Measurements from ENCODE around the gene PPP2R2C. TPM values are rescaled to one million over a fixed set of nuclear protein-coding genes. Genes with fewer than 3 reads are reported as not detected.

The PPP2R2C gene
- total RNA-seq, 2 donors from 2014 or later: not detected

DNA sequence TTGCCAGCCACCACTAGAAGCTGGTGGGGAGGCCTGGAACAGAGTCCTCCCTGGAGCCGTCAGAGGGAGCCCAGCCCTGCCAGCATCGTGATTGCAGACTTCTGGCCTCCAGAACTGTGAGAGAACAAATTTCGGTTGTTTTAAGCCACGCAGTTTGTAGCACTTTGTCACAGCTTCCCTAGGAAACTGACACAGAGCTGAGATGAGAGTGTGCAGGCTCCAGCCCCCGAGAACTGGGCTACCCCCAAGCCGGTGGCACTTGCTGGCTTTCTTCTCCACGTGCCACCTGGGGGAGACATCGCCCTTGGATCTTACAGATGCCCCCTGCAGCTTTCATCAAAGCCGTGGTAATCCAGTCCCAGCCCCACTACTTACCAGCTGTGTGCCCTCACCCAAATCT, 83.7 kb downstream of the PPP2R2C start:
- ATAC-seq (replicated peaks in 1 of 2): no peak

GRCh38 chr4:6387946-6388345, 84.5 kb downstream of the PPP2R2C start:
- Mint-ChIP-seq H3K9me3 (no peaks in the 10 kb centered on the region), H3K36me3 (ENCODE audit: insufficient read depth in 2 of 2) (no peaks in the 10 kb centered on the region), H3K4me1 (ENCODE audit: low read depth) (no peaks in the 10 kb centered on the region), H3K27me3 (ENCODE audit: low read depth) (peaks cover 6% of the 10 kb centered on the region), H3K27ac (no peak overlapping the region), H3K4me3 (no peak overlapping the region)
- DNase-seq (no peak), ATAC-seq (replicated peaks in 1 of 2) (no peak)

More for the DNA sequence above, 83.7 kb downstream of the PPP2R2C start:
- H3K9me3 Mint-ChIP-seq: no peaks in the 10 kb centered on the region
- H3K27me3 Mint-ChIP-seq (ENCODE audit: low read depth): peaks cover 6% of the 10 kb centered on the region
- no peaks in the 10 kb centered on the region for H3K4me1 Mint-ChIP-seq (ENCODE audit: low read depth)
- H3K36me3 Mint-ChIP-seq (ENCODE audit: insufficient read depth in 2 of 2): no peaks in the 10 kb centered on the region
- H3K4me3 Mint-ChIP-seq: no peak overlapping the region
- no peak for DNase-seq
- H3K27ac Mint-ChIP-seq: no peak overlapping the region

DNA sequence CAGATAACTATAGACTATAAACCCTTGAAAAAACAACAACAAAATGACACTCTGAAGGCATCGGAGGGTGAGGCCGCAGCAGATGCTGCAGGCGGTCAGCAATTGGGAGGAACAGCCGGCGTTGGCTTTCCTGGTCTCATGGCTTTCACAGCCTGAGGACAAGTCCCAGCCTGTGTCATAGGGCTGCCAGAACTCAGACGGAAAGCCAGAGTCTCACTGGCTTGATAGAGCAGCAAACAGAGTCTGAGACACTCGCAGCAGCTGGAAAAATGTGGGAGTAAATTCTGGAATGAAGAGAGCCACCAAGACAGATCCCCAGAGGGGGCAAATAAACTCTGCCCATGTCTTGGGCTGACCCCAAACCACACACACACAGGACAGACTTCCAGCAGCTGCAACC, 86.3 kb downstream of the PPP2R2C start:
- Mint-ChIP-seq H3K4me1 (ENCODE audit: low read depth) (no peaks in the 10 kb centered on the region), H3K27me3 (ENCODE audit: low read depth) (peaks cover 6% of the 10 kb centered on the region), H3K27ac (no peak overlapping the region), H3K4me3 (no peak overlapping the region), H3K36me3 (ENCODE audit: insufficient read depth in 2 of 2) (no peaks in the 10 kb centered on the region), H3K9me3 (no peaks in the 10 kb centered on the region)
- no peak for DNase-seq
- no peak for ATAC-seq (replicated peaks in 1 of 2)

DNA sequence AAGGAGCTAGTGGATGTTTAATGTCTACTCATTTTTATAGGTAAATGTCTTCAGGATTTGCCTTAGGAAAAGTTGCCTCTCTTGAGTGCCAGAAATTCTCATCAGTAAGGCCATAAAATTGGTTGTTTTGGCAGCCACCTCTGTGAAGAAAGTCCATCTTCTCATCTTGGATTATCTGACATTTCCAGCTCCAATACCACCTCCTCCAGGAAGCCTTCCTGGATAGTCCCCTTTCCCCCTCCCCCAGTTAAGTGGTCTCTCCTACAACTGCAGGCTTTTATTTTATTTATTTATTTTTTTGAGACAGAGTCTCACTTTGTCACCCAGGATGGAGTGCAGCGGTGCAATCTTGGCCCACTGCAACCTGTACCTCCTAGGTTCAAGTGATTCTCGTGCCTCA, 87.1 kb downstream of the PPP2R2C start:
- no peak for ATAC-seq (replicated peaks in 1 of 2)
- no peak overlapping the region for H3K4me3 Mint-ChIP-seq
- DNase-seq: no peak
- no peak overlapping the region for H3K27ac Mint-ChIP-seq
- no peaks in the 10 kb centered on the region for H3K9me3 Mint-ChIP-seq
- no peaks in the 10 kb centered on the region for H3K36me3 Mint-ChIP-seq (ENCODE audit: insufficient read depth in 2 of 2)
- peaks cover 6% of the 10 kb centered on the region for H3K27me3 Mint-ChIP-seq (ENCODE audit: low read depth)
- no peaks in the 10 kb centered on the region for H3K4me1 Mint-ChIP-seq (ENCODE audit: low read depth)

GRCh38 chr4:6384541-6384940, 87.9 kb downstream of the PPP2R2C start:
- Mint-ChIP-seq H3K36me3 (ENCODE audit: insufficient read depth in 2 of 2) (no peaks in the 10 kb centered on the region), H3K4me3 (no peak overlapping the region), H3K4me1 (ENCODE audit: low read depth) (no peaks in the 10 kb centered on the region), H3K9me3 (no peaks in the 10 kb centered on the region), H3K27me3 (ENCODE audit: low read depth) (peaks cover 6% of the 10 kb centered on the region), H3K27ac (no peak overlapping the region)
- ATAC-seq (replicated peaks in 1 of 2): no peak
- DNase-seq: no peak

- H3K36me3 Mint-ChIP-seq (ENCODE audit: insufficient read depth in 2 of 2): no peaks in the 10 kb centered on the region
- H3K4me3 Mint-ChIP-seq: no peak overlapping the region
- no peaks in the 10 kb centered on the region for H3K9me3 Mint-ChIP-seq
- H3K27ac Mint-ChIP-seq: no peak overlapping the region
- ATAC-seq (replicated peaks in 1 of 2) (no peak), DNase-seq (no peak)
- peaks cover 2% of the 10 kb centered on the region for H3K27me3 Mint-ChIP-seq (ENCODE audit: low read depth)
- no peaks in the 10 kb centered on the region for H3K4me1 Mint-ChIP-seq (ENCODE audit: low read depth)
Measured at GRCh38 chr4:6383929-6384328, 88.5 kb downstream of the PPP2R2C start.

GRCh38 chr4:6383009-6383404, 89.4 kb downstream of the PPP2R2C start:
- H3K27ac Mint-ChIP-seq: no peak overlapping the region
- H3K4me1 Mint-ChIP-seq (ENCODE audit: low read depth): no peaks in the 10 kb centered on the region
- no peaks in the 10 kb centered on the region for H3K36me3 Mint-ChIP-seq (ENCODE audit: insufficient read depth in 2 of 2)
- H3K4me3 Mint-ChIP-seq: no peak overlapping the region
- no peak for DNase-seq
- no peaks in the 10 kb centered on the region for H3K27me3 Mint-ChIP-seq (ENCODE audit: low read depth)
- ATAC-seq (replicated peaks in 1 of 2): no peak
- no peaks in the 10 kb centered on the region for H3K9me3 Mint-ChIP-seq

DNA sequence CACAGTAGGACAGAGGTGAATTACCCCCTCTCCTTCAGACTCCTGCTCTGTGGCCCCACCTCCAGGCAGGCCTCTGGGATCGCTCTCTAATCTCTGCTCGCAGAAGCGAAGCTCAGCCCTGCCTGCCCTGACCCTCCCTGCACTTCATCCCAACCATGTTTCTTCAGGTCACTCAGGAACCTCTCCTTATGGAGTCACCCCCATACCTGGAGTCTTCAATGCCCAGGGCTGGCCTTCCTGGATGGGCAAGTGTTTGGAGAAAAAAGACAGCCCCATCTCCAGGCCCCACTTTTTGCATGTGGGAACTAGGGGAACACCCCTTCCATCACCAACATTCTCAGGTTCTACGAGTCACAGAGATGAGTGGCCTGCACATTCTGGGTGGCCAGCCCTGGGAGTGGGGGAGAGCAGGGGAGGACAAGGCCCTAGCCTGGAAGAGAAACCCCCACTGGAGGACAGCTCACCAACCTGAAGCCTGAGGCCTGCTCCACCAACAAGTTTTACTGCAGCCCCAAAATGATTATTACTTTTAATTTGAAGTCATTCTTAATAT, 90.8 kb downstream of the PPP2R2C start:
- ATAC-seq (replicated peaks in 1 of 2): no peak
- H3K4me1 Mint-ChIP-seq (ENCODE audit: low read depth): no peaks in the 10 kb centered on the region
- H3K27ac Mint-ChIP-seq: no peak overlapping the region
- H3K27me3 Mint-ChIP-seq (ENCODE audit: low read depth): no peaks in the 10 kb centered on the region
- H3K9me3 Mint-ChIP-seq: no peaks in the 10 kb centered on the region
- DNase-seq: no peak
- H3K4me3 Mint-ChIP-seq: no peak overlapping the region
- H3K36me3 Mint-ChIP-seq (ENCODE audit: insufficient read depth in 2 of 2): no peaks in the 10 kb centered on the region

DNA sequence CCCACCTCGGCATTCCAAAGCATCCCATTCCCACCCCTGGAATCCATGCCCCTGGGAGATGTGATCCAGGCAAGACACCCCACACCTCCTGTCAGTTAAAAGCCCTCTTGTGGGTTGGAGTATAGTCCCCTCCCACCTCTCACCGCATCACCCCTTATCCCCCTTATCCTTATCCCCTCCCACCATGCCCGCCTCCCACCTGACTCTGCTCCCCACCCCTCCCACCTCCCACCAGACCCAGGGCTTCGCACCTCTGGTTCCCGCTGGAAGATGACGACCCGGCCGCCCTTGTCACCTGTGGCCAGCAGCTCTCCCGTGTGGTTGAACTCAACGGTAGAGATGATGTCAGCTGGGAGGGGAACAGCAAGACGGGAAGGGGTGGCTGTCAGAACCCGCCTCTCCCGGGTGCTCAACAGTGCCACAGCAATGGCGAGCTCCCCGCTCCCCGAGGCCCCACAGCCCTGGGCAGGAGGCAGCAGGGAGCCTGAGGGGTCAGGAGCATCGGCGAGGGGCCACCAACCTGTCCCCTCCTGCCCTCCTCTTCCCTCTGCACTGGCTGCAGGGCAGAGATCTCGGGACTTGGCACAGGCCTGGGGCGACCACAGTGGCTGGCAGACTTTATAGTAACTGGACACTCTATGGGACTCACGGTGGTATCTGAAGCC, 91.5 kb downstream of the PPP2R2C start:
- H3K36me3 Mint-ChIP-seq (ENCODE audit: insufficient read depth in 2 of 2): no peaks in the 10 kb centered on the region
- no peak for ATAC-seq (replicated peaks in 1 of 2)
- no peak overlapping the region for H3K4me3 Mint-ChIP-seq

DNA sequence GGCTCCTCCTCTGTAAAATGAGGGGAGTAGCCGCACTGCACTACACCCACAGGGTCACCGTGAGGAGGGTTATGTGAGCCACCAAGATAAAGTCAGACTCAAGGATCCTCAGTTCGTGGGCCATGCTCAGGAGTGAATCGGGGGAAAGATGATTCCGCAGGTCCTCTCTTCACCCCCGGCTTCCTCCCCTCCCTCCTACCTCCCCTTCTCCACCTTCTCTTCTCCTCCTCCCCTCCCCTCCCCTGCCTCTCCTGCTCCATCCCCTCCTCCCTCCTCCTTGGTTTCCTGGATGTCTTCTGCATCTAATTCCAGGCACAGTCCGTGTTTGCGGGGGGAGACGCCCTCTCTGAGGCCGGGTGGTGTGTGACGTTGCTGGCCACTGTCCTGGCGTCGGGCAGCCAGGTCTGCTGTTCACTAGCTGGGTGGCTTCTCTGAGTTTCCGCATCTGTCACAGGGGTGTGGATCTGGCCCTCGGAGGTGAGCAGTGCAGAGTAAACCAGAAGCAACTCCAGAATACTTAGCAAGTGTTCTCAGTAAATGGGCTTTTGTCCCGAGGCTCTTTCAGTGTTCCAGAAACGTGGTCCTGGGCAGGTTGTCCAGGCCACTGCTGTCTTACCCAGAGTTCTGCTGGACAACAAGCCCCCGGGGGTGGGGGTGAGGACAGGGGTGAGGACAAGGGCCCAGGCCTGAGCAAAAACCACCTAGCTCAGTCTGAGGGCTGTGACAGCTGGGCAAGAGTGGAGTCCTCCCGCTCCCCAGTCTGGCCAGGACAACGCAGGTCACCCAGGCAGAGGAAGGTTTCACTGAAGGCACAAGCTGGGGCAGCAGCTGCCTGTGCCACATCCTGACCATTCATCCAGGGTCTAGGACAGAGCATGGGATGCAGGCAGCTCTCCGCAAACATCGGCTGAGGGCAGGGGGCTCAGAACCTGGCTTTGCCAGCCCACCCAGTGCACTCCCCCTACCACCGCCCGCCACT, 92.4 kb downstream of the PPP2R2C start:
- Mint-ChIP-seq H3K27ac (no peak overlapping the region), H3K4me3 (no peak overlapping the region), H3K4me1 (ENCODE audit: low read depth) (no peaks in the 10 kb centered on the region), H3K36me3 (ENCODE audit: insufficient read depth in 2 of 2) (no peaks in the 10 kb centered on the region), H3K9me3 (no peaks in the 10 kb centered on the region), H3K27me3 (ENCODE audit: low read depth) (no peaks in the 10 kb centered on the region)
- no peak for ATAC-seq (replicated peaks in 1 of 2)
- DNase-seq: no peak

More for the DNA sequence above, 91.5 kb downstream of the PPP2R2C start:
- Mint-ChIP-seq H3K9me3 (no peaks in the 10 kb centered on the region), H3K27ac (no peak overlapping the region), H3K27me3 (ENCODE audit: low read depth) (no peaks in the 10 kb centered on the region), H3K4me1 (ENCODE audit: low read depth) (no peaks in the 10 kb centered on the region)
- no peak for DNase-seq

DNA sequence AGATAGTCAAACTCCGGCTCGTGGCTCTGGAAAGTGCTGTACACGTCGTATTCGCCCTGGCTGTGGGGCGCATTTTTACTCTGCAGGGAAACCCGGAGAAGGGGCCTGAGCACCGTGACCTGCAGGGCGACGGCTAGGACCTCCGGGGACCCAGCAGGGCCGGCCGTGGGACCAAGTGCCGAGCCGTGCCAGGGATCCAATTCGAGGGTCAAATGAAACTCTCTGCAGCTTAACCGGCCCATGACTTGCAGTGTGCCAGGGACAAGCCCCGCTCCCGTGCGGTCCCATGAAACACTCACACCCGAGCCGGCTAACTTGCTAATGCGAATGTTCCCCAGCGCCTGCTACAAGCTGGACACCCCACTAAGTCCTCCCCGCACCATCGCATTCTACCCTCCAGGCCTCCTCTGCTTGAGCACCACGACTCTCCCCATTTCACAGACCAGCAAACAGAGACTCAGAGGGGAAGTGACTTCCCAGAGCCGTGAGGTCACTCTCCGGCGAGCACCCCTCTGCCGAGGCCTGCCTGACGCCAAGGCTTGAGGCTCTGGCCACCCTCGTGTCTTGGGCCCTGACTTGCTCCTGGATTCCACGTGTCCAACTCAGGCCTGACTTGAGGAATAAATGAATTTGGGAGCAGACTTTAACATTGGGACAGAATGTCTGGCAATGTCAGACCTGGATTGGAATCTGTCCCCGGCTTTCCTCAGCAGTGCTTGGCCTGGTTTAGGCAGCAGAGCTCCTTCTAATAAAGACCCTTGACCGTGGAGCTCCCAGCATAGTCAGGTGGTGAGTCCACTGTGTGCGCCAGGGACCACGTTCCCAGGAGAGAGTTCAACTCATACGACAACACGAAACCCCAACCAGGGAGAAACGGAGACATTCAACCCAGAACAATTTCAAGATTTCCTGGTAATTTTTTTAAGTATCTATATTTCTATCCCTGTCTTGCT, 93.6 kb downstream of the PPP2R2C start:
- no peak overlapping the region for H3K4me3 Mint-ChIP-seq
- no peaks in the 10 kb centered on the region for H3K36me3 Mint-ChIP-seq (ENCODE audit: insufficient read depth in 2 of 2)
- H3K27me3 Mint-ChIP-seq (ENCODE audit: low read depth): no peaks in the 10 kb centered on the region
- no peak overlapping the region for H3K27ac Mint-ChIP-seq
- no peaks in the 10 kb centered on the region for H3K9me3 Mint-ChIP-seq
- no peaks in the 10 kb centered on the region for H3K4me1 Mint-ChIP-seq (ENCODE audit: low read depth)
- DNase-seq (no peak), ATAC-seq (replicated peaks in 1 of 2) (no peak)

- no peak overlapping the region for H3K27ac Mint-ChIP-seq
- no peaks in the 10 kb centered on the region for H3K36me3 Mint-ChIP-seq (ENCODE audit: insufficient read depth in 2 of 2)
- H3K27me3 Mint-ChIP-seq (ENCODE audit: low read depth): no peaks in the 10 kb centered on the region
Measured at GRCh38 chr4:6377626-6378492, 94.6 kb downstream of the PPP2R2C start.

More at GRCh38 chr4:6377626-6378492, 94.6 kb downstream of the PPP2R2C start:
- no peak for DNase-seq
- ATAC-seq (replicated peaks in 1 of 2): no peak
- Mint-ChIP-seq H3K9me3 (no peaks in the 10 kb centered on the region), H3K4me3 (no peak overlapping the region), H3K4me1 (ENCODE audit: low read depth) (no peaks in the 10 kb centered on the region)

All from activated T-cell treated with anti-CD3 and anti-CD28 coated beads, Interleukin-2, amount 50 U/mL, for 72 hours (primary cell).